HG02623 (cell line): Measurements from ENCODE around the gene GFOD2.

Experiments
- ATAC-seq: cut with Tn5 transposase; IDR thresholded peaks from one replicate; pipeline ENCODE4 v1.9.1; 2021; ENCODE audit warnings: moderate library complexity; ENCODE audit not compliant: unreplicated experiment

GFOD2 gene

GRCh38 chr16:67733734-67734470 is 14.8 kb upstream of the GFOD2 start:
- ATAC-seq, result no peak

GRCh38 chr16:67731753-67732095 is 12.6 kb upstream of the GFOD2 start:
- ATAC-seq, result no peak

GRCh38 chr16:67731071-67731752 is 12.1 kb upstream of the GFOD2 start:
- ATAC-seq, result no peak

GRCh38 chr16:67730326-67730725 is 11.2 kb upstream of the GFOD2 start:
- ATAC-seq, result no peak

GRCh38 chr16:67729636-67730248 is 10.6 kb upstream of the GFOD2 start:
- no peak for ATAC-seq

- no peak for ATAC-seq
Observed at GRCh38 chr16:67727521-67728485, 8.7 kb upstream of the GFOD2 start.

- no peak for ATAC-seq
Observed at GRCh38 chr16:67726106-67727034, 7.3 kb upstream of the GFOD2 start.

- no peak for ATAC-seq
Observed at GRCh38 chr16:67723911-67724305, 4.8 kb upstream of the GFOD2 start.

- ATAC-seq, result no peak
Observed at GRCh38 chr16:67723151-67723910, 4.2 kb upstream of the GFOD2 start.

- ATAC-seq, result no peak
Observed at GRCh38 chr16:67720236-67720635, 1.1 kb upstream of the GFOD2 start.

- peak; percentile 15 for ATAC-seq
Observed at GRCh38 chr16:67719778-67720144, 645 bp upstream of the GFOD2 start.

- ATAC-seq, result no peak
Observed at GRCh38 chr16:67718668-67719047, 458 bp downstream of the GFOD2 start.

GRCh38 chr16:67716097-67716496 is 3.0 kb downstream of the GFOD2 start:
- ATAC-seq, result no peak

GRCh38 chr16:67714522-67714921 is 4.6 kb downstream of the GFOD2 start:
- ATAC-seq, result no peak

GRCh38 chr16:67713647-67714273 is 5.4 kb downstream of the GFOD2 start:
- ATAC-seq, result no peak

GRCh38 chr16:67710607-67711006 is 8.5 kb downstream of the GFOD2 start:
- ATAC-seq, result no peak

- ATAC-seq, result no peak
Observed at GRCh38 chr16:67709050-67709449, 10.1 kb downstream of the GFOD2 start.

- no peak for ATAC-seq
Observed at GRCh38 chr16:67708368-67708771, 10.7 kb downstream of the GFOD2 start.

- ATAC-seq, result no peak
Observed at GRCh38 chr16:67707790-67708189, 11.3 kb downstream of the GFOD2 start.
